ENCODE results near the gene CRELD1. TPM values are rescaled to one million over a fixed set of nuclear protein-coding genes. Genes with fewer than 3 reads are reported as not detected.

Gene CRELD1
- total RNA-seq, 1 experiment from 2014 or later = 12.4 TPM

DNA sequence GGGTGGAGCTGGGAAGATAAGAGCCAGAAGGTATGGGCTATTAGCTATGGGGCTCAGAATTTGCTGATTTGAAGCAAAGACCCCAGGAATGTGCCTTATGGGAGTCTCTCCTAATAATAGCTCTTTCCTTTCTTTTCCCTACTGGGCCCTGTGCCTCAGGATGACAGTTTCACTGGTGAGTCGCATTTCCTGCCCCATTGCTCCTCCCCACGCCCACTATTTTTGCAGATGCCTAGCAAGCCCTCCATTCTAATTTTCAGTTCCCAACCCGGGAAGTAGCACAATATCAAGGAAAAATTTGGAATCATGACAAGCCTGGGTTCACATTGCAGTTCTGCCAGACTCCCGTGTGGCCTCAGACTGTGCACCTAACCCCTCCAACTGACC is 30.4 kb upstream of the CRELD1 start:
- peak; percentile 22 for DNase-seq (ENCODE audit: low read depth)

DNA sequence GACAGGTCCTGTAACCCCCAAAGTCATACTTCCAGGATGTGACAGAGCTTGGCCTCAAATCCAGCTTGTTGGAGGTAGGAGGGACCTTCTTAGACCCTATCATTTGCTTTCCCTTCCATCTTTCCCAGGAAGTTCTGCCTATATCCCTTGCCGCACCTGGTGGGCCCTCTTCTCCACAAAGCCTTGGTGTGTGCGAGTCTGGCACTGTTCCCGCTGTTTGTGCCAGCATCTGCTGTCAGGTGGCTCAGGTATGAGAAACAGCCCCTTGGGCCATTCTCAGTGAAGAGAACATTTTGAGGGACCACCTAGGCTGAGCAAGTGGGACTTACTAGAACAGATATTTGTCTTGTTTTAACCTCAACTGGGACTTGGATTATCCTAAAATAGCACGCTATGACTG is 29.7 kb upstream of the CRELD1 start:
- no peak for DNase-seq (ENCODE audit: low read depth)

DNA sequence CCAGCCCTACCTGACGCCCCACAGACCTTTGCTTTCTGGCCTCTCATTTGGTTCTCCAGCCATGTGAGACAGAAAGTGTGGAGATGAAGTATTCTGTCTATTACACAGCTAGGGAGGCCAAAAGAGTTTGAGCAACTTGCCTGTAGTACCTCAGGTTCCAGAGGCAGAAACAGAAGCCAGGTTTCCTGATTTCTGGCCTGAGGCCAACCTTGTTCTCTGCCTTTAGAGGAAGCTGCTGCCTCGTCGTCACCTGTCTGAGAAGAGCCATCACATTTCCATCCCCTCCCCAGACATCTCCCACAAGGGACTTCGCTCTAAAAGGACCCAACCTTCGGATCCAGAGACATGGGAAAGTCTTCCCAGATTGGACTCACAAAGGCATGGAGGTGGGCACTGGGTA is 27.2 kb upstream of the CRELD1 start:
- no peak for DNase-seq (ENCODE audit: low read depth)

DNA sequence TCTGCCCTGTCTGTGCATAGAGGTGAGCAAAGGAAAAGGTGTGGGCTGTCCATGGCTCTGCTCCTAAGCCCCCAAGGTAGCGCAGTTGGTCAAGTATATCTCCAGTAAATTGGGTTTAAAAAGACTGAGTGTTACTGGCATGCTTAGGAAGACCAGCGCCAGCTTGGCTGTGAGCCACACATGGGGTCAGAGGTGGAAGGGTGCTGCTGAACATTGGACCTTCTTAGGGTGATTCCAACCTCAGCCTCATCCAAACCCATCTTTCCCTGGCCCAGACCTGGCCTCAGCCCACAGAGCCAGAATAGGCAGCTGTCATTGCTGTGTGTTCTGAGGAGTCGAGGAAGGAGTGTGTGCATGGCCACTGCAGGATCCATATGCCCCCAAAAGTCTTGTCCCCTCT is 25.3 kb upstream of the CRELD1 start:
- DNase-seq (ENCODE audit: low read depth) = no peak

DNA sequence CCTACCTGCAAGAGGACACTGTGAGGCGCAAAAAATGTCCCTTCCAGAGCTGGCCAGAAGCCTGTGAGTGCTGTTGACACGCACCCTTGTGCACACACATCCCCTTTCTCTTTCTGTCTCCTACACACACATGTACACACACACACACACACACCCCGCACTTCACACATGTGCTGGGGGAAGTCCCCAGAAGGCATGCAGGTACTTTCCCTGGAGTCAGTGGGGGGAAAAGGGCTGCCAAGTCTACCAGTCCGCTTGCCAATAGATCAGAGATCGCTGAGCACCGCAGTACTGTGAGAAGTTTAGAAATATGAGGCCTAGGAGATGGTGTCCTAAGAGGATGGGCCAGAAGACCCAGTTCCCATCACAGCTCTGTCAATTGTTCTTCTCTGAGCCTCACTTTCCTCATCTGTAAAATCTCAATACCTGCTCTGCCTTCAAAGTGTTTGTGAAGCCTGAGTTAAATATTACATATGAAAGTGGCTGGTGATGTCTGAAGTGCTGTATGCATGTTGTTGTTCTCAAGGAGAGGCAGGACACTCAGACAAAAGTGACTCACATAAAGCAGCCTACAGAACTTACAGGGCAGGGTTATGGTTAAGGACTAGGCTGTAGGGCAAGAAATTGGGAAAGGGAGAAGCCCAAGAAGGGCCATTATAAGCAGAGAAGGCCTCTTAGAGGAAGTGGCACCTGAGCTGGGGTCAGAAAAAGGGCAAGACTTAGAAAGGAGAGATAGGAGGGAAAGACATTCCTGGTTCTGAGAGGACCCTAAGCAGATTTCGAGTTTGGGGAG is 24.2 kb upstream of the CRELD1 start:
- DNase-seq (ENCODE audit: low read depth) = no peak

DNA sequence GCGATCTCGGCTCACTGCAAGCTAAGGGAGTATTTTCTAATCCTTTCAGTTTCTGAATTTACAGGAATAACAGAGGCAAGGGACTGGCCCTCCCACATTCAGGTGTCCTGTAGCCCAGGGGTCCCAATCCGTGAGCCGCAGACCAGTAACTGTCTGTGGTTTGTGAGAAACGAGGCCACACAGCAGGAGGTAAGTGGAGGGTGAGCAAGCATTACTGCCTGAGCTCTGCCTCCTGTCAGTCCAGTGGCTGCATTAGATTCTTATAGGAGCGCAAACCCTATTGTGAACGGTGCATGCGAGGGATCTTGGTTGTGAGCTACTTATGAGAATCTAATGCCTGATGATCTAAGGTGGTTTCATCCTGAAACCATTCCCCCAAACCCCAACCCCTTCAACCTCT is 21.8 kb upstream of the CRELD1 start:
- DNase-seq (ENCODE audit: low read depth) = peak; percentile 55

DNA sequence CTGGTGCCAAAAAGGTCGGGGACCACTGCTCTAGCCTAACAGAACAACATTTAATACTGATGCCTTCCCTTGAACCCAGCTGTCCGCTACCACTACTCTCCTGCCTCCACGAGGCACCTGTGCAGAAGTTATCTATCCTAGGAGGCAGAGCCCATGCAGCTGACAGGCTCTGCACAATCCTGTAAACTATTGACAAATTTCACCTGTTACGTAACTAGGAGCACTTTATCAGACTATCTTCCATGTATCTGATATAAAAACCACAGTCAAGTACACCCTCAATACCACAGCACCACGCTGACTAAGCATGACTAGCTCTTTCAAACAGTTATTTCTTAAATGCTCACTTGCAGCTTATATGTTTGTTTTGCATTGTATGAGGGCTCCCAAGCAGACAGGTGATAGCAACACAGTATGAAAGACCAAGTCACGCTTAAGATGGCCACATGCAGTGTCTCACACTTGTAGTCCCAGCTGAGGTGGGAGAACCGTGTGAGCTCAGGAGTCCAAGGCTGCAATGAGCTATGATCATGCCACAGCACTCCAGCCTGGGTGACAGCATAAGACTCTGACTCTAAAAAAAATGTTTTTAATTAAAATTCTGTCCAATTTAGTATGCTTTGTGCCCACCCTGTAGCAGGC is 21.2 kb upstream of the CRELD1 start:
- peak; percentile 56 for DNase-seq (ENCODE audit: low read depth)

DNA sequence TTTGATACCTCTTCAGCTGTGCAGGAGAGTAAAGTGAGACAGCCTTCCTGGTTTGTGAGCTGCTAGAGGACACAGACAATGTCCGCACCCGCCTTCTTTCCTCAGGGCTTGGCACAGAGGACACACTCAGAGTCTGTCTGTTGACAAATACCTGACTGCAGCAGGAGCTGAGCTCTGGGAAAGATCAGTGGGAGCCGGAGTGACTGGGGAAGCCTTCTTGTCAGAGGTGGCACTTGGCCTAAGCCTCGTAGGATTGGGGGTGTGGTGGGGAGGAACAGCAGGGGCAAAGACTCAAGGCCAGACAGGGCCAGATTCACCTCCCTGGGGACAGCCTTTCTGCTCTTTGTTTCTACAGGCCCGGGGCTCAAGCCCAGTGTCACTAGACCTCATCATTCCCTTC is 20.0 kb upstream of the CRELD1 start:
- no peak for DNase-seq (ENCODE audit: low read depth)

DNA sequence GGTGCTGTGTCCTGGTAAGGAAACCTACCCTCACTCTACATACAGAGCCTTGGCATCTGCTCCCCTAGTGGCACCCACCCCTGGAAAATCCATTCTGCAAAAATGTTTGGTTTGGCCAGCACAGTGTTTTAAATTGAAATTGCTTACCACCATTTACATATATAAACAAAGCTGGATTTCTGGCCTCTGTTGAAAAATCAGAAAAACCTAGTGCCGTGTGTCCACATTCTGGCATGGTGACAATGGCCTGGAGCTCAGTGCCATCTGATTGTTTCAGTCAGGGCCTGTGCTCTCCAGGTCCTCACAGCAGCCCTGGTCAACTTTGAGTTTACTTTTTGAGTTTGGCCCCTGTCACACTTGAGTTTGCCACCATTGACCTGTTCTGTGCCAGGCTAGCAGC is 19.6 kb upstream of the CRELD1 start:
- no peak for DNase-seq (ENCODE audit: low read depth)

DNA sequence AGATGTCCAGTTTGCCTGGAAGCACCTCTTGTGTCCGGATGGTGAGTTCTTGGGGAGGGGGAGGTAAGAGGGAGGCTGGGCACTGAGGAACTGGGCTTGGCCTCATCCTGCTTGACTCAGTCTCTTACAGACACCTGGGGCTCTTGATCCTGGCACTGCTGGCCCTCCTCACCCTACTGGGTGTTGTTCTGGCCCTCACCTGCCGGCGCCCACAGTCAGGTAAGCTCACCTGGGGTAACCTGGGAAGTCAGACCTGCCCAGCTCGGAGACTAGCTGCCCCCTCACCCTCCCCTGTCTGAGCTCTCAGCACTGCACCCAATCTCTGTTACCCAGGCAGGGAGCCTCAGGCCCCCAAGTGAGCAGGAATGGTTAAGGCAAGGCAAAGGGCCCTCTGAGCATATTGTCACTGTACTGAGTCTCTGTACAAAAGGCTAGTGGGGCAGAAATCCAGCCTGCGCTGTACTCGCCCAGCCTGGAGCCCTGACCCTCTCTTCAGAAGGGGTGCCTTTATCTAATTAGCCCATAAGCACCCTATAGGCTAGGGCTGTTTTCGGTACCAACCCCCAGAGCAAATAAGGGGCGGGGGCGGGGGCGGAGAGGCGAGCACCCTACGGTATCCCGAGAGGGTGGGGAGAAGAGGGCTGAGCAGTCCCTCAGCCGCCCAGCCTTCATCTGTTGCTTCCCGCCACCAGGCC is 18.9 kb upstream of the CRELD1 start:
- DNase-seq (ENCODE audit: low read depth) = no peak

DNA sequence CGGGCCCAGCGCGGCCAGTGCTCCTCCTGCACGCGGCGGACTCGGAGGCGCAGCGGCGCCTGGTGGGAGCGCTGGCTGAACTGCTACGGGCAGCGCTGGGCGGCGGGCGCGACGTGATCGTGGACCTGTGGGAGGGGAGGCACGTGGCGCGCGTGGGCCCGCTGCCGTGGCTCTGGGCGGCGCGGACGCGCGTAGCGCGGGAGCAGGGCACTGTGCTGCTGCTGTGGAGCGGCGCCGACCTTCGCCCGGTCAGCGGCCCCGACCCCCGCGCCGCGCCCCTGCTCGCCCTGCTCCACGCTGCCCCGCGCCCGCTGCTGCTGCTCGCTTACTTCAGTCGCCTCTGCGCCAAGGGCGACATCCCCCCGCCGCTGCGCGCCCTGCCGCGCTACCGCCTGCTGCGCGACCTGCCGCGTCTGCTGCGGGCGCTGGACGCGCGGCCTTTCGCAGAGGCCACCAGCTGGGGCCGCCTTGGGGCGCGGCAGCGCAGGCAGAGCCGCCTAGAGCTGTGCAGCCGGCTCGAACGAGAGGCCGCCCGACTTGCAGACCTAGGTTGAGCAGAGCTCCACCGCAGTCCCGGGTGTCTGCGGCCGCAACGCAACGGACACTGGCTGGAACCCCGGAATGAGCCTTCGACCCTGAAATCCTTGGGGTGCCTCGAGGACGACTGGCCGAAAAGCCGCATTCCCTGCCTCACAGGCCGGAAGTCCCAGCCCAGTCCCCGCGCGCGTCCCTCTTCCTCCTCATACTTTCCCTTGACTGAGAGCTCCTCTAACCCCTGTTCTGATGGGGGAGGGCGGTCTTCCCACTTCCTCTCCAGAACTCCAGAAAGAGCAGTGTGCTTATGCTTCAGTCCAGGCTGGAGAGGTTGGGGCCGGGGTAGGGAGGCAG is 18.1 kb upstream of the CRELD1 start:
- DNase-seq (ENCODE audit: low read depth) = peak; percentile 61

DNA sequence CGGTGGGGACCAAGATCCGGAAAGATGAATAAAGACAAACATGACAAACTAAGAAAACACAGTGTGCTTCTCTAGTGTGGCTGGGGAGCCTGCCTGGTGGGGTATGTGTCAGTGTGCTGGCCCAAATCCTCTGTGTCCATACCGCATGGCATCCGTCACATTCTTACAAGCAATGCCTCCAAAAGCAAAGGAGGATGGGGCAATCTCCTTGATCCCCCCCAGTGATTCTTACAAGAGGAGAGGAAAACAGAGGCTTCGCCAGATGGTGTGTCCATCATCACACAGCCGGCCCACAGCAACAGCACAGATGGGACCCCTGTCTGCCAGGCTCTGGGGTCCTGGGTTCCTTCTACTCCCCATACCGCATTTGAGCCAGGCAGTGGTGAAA is 17.3 kb upstream of the CRELD1 start:
- DNase-seq (ENCODE audit: low read depth) = peak; percentile 46

DNA sequence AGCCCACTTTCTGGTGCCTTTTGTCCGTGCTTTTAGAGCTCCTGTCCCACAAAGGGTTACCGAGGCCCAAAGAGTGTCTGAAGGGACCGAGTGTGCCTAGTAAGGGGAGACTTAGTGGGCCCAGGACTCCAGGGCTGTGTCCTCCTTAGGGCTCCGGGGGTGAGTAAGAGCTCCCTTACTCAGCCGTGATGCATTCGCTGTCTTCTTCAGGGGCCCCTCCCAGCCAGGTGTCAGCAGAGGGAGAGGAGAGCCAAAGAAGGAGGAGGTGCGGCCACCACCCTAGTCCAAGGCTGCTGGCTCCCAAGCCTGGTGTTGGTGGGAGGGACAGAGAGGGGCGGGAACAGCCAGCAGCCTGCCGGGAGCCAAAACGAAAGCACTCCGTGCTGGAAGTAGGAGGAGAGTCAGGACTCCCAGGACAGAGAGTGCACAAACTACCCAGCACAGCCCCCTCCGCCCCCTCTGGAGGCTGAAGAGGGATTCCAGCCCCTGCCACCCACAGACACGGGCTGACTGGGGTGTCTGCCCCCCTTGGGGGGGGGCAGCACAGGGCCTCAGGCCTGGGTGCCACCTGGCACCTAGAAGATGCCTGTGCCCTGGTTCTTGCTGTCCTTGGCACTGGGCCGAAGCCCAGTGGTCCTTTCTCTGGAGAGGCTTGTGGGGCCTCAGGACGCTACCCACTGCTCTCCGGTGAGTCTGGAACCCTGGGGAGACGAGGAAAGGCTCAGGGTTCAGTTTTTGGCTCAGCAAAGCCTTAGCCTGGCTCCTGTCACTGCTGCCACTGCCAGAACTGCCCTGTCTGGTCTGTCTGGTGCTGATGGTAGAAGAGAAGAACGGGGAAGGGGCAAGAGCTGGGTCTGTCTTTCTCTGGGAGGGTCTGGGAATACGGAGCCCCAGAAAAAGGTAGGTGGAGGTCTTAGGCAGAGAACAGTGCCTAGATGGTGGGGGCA is 16.6 kb upstream of the CRELD1 start, which contains the start of gene IL17RC:
Gene IL17RC (plus strand): TSS at position 365 of the 947 bp plus-strand sequence. CDS start 218 bp downstream, at position 583.
- DNase-seq (ENCODE audit: low read depth) = peak; percentile 91

DNA sequence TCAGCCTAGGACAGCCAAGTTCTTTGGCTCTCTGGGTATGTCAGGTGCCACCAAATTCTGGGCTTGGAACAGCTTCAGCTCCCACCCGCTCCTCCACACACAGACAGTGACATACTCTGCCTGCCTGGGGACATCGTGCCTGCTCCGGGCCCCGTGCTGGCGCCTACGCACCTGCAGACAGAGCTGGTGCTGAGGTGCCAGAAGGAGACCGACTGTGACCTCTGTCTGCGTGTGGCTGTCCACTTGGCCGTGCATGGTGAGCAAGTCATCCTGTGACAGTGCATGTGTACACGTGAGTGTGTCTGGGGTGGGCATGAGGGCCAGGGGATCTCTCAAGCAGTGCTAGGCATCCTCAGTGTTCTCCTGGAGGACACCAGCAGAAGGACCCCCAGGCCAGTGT is 15.8 kb upstream of the CRELD1 start:
- DNase-seq (ENCODE audit: low read depth) = no peak

DNA sequence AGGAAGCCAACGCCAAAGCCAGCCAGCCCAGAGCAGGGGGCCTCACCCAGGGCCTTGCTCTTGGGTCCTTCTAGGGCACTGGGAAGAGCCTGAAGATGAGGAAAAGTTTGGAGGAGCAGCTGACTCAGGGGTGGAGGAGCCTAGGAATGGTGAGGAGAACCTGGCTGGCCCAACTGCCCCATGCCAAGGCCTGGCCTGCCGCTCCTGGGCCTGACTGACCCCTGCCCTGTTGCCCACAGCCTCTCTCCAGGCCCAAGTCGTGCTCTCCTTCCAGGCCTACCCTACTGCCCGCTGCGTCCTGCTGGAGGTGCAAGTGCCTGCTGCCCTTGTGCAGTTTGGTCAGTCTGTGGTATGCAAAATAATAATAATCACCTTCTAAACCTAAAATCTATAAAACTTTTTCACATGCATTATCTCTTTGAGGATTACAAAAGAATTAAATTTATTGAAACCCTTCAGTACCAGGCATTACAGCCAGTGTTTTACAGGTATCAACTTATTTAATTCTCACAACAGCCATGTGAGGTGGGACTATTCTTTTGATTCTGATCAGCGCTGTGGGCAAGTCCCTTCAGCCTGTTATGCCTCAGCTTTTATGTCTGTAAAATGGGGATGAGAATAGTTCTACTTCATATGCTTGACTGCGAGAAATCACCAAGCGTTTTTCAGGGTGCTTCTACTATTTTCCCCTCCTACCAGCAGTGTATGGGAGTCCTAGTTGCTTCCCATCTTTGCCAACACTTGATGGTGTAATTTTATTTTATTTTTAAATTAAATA is 15.2 kb upstream of the CRELD1 start:
- no peak for DNase-seq (ENCODE audit: low read depth)

DNA sequence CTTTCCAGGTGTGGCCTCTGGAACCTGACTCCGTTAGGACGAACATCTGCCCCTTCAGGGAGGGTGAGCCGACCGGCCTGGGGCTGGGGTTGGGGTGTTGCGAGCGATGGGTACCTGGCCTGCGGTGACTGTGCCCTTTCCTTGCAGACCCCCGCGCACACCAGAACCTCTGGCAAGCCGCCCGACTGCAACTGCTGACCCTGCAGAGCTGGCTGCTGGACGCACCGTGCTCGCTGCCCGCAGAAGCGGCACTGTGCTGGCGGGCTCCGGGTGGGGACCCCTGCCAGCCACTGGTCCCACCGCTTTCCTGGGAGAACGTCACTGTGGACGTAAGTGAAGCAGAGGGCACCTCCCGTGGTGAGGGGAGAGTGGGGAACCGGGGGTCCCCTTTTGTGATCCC is 5.5 kb upstream of the CRELD1 start:
- no peak for DNase-seq (ENCODE audit: low read depth)

DNA sequence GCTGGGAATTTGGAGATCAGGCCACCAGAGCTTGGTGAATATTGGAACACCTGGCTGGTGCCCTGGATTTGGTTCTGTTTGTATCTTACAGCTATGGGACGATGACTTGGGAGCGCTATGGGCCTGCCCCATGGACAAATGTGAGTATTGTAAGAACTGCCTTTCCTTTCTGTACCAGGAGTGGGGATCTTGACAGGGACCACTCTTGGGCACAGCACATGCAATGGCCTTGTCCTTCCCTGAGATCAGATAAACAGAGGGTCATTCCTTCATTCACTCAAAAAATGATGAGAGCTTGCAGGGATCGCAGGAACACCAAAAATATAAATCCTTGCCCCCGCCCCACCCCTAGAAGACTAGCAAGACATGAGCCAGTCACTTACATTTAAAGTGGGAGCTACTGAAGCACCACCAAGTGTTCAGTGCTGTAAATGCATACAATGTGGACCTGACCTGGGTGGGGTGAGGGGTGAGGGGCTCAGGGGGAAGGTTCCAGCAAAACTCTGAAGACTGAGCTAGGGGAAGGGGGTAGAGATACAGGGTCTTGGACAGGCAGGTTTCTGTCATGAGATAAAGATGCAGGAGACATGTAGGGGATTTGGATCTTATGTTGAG is 2.7 kb upstream of the CRELD1 start:
- DNase-seq (ENCODE audit: low read depth) = no peak

DNA sequence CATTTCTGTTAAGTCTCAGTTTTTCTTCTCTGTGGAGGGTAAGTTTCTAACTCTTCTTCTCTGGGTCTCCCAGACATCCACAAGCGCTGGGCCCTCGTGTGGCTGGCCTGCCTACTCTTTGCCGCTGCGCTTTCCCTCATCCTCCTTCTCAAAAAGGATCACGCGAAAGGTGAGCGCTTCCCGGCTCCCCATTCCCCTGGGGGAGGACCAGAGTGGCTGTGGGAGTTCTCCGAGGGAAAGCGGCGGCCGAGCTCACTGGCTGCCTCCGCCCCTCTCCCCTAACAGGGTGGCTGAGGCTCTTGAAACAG is 1.1 kb upstream of the CRELD1 start:
- DNase-seq (ENCODE audit: low read depth) = no peak

DNA sequence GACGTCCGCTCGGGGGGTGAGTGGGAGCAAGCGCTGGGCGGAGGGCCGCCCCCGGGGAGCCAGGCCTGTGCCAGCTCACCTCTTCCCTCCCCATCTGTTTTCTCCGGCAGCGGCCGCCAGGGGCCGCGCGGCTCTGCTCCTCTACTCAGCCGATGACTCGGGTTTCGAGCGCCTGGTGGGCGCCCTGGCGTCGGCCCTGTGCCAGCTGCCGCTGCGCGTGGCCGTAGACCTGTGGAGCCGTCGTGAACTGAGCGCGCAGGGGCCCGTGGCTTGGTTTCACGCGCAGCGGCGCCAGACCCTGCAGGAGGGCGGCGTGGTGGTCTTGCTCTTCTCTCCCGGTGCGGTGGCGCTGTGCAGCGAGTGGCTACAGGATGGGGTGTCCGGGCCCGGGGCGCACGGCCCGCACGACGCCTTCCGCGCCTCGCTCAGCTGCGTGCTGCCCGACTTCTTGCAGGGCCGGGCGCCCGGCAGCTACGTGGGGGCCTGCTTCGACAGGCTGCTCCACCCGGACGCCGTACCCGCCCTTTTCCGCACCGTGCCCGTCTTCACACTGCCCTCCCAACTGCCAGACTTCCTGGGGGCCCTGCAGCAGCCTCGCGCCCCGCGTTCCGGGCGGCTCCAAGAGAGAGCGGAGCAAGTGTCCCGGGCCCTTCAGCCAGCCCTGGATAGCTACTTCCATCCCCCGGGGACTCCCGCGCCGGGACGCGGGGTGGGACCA is 632 bp upstream of the CRELD1 start:
- DNase-seq (ENCODE audit: low read depth) = peak; percentile 86

Data from Daoy (cell line).